GM12874 (cell line): Measurements from ENCODE around the gene HIGD2B.
A peak's percentile ranks its signal among the peaks of the same experiment; 100 is the strongest.

ENCODE experiments used
- CTCF ChIP-seq: IDR thresholded peaks from 2 replicates; pipeline ENCODE4 v1.5.1; 2011; ENCODE audit warnings: low read depth, mild to moderate bottlenecking, control low read depth, low read length, moderate library complexity; ENCODE audit not compliant: insufficient read depth

Gene HIGD2B

DNA sequence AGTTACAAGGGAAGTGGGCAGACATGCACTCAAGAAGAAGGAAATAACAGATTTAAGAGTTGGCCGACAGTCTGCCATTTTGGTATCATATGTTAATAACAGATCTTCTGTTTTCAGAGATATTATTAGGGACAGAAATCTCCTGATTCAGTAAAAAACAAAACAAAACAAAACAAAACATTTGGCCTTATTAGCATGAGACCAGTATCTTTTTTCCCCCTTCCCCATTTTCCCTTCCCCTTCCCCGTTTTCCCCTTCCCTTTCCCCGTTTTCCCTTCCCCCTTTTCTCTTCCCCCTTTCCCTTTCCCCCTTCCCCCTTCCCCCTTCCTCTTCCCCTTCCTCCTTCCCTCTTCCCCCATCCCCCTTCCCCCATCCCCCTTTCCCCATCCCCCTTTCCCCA is 39.5 kb upstream of the HIGD2B start:
- TF ChIP-seq CTCF: no peak

DNA sequence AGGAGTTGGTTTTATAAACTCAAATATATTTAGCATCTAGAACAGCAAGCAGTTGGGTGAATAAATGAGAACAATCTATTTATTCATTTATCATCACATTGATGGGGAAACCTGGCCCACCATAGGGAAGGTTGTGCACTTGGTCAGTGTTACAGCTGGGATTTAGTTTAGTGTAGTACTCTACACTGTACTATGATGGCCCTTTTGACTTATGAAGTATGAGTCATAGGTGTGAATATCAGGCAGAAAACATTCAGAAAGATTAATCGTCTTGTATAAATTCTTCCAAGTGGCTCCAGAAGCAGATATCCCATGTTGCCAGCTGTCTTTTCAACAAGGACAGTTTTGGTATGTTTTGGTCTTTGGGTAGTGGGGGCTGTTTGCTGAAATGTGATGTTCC is 38.0 kb upstream of the HIGD2B start:
- no peak for TF ChIP-seq CTCF

DNA sequence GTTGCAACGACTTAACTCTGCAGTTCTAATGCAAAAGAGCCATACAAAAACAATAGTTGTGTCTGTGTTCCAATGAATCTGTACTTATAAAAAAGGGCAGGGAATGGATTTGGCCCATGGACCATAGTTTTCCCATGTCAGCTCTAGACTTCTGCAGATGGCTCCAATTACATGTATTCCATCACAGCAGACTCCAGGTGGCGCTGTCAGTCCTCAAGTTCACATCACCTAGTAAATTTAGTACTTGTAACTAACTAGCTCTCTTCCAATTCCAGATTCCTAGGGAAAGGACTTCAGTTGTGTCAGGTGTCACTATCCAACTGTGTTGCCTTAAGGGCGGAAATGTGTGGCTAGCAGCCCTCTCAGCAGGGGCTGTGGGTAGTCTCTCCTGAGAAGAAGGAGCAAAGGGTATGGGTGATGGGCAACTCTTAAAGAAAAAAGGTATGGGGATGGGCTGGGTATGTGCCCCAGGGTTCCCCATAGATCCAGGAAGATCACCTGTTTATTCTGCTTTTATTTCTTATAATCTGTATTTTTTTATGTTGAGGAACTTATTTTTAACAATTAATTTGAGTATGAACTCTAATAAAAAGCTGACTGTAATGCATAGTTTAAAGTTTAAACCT is 36.2 kb upstream of the HIGD2B start:
- TF ChIP-seq CTCF: peak; percentile 73

DNA sequence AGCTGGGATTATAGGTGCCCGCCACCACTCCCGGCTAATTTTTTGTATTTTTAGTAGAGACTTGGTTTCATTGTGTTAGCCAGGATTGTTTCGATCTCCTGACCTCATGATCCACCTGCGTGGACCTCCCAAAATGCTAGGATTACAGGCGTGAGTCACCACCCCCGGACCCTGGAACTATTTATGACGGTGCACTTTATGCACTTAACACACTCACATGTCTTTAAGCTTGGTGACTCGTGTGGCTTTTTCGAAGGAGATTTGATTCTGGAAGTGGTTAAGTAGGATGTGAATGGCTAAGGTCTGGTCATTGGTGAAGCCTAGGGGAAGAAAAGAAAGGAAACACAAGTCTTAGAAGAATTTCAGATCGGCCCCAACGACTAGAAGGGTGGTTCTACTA is 20.3 kb upstream of the HIGD2B start:
- no peak for TF ChIP-seq CTCF

DNA sequence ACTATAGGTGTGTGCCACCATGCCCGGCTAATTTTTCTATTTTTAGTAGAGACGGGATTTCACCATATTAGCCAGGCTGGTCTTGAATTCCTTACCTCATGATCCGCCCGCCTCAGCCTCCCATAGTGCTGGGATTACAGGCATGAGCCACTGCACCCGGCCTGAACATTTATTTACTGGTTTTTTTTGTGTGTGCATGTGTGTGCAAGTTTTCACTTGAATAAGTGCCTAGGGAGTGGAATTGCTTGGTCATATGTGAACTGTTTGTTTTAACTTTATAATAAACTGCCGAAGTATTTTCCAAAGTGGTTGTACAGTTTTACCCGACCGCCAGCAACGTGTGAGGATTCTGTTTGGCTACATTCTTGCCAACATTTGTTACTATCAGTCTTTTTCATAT is 14.1 kb upstream of the HIGD2B start:
- TF ChIP-seq CTCF: no peak

DNA sequence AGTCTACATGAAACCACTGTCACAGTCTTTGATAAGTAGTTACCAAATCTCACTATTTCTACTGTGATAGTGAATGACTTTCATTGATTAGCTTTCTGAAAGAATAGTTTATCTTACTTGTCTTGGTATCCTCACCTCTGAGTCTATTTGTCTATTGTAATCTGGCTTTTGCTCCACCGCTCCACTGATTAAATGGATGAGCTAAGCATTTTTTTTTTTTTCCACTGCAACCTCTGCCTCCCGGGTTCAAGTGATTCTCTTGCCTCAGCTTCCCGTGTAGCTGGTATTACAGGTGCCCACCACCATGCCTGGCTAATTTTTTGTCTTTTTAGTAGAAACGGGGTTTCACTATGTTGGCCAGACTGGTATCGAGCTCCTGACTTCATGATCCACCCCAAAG is 13.0 kb upstream of the HIGD2B start:
- no peak for TF ChIP-seq CTCF

GRCh38 chr15:72690938-72691337 is 5.0 kb upstream of the HIGD2B start:
- no peak for TF ChIP-seq CTCF
